Endothelial cell of umbilical vein (primary cell): ENCODE results near the gene CFAP73. TPM values are rescaled to one million over a fixed set of nuclear protein-coding genes. Genes with fewer than 3 reads are reported as not detected.

ENCODE experiments used
- BruUV-seq: library from RNA; stranded (reverse); fragments of 400-500 nt; replicated peaks from 2 replicates; lab custom pipeline; 2021; lab: Mats Ljungman, UMichigan
- CTCF ChIA-PET: fragments of 300-600, 350-600 bp; sonication (Branson Sonifier 250); formaldehyde crosslinking; loops from one replicate; lab custom pipeline; 2021; ENCODE audit warnings: antibody characterized with exemption, inconsistent platforms; lab: Charles Lee
- POLR2A ChIA-PET: fragments of 300-600, 350-600 bp; sonication (Branson Sonifier 250); formaldehyde crosslinking; loops from one replicate; lab custom pipeline; 2021; ENCODE audit warnings: antibody characterized with exemption, inconsistent platforms; lab: Charles Lee
- DNase-seq: peaks from one replicate; pipeline ENCODE4 v3.0.0-alpha.2; 2011; ENCODE audit warnings: low read depth, low spot score
- FAIRE-seq: peaks from 2 replicates; lab custom pipeline; 2011; peaks lifted over from hg19 to GRCh38; lab: Jason Lieb, UNC
- H2AFZ ChIP-seq: 2 replicates; pipeline ENCODE4 v1.6.0; 2012; ENCODE audit warnings: low read depth, low read length, control low read depth, inconsistent platforms
- H3K27ac ChIP-seq: 2 replicates; pipeline ENCODE4 v1.5.1; 2011; ENCODE audit warnings: low read depth, mild to moderate bottlenecking, control low read depth, low read length, moderate library complexity; ENCODE audit not compliant: insufficient read depth
- H3K27me3 ChIP-seq, 2 experiments: 2 replicates each; pipeline versions ENCODE4 v1.6.0 to v1.6.1; 2011; ENCODE audit warnings: low read length in 2 of 2, mixed read lengths in 1 of 2; ENCODE audit not compliant: control insufficient read depth in 2 of 2, insufficient read depth in 2 of 2
- H3K36me3 ChIP-seq, 2 experiments: 2 replicates in 1 of 2; 3 replicates in 1 of 2; pipeline ENCODE4 v1.5.1; 2011; ENCODE audit warnings: low read length in 2 of 2, mild to moderate bottlenecking in 1 of 2, moderate library complexity in 1 of 2; ENCODE audit not compliant: control insufficient read depth in 2 of 2, insufficient read depth in 2 of 2; ENCODE audit errors: extremely low read depth in 1 of 2
- H3K4me1 ChIP-seq: 3 replicates; pipeline ENCODE4 v1.5.1; 2011; ENCODE audit warnings: mild to moderate bottlenecking, low read length; ENCODE audit not compliant: control insufficient read depth, insufficient read depth; ENCODE audit errors: extremely low read depth
- H3K4me2 ChIP-seq: 2 replicates; pipeline ENCODE4 v1.6.1; 2011; ENCODE audit warnings: low read length, control low read depth, mixed read lengths; ENCODE audit not compliant: insufficient read depth
- H3K4me3 ChIP-seq, 3 experiments: fragments of 200-600 bp in 1 of 3; sonication (generic), shearing (Covaris generic) in 1 of 3; replicated peaks in 1 of 3; 2 replicates each; pipeline ENCODE4 v1.5.1; 2011 to 2016; ENCODE audit warnings: control low read depth in 3 of 3, low read length in 3 of 3, mild to moderate bottlenecking in 2 of 3, inconsistent platforms in 1 of 3, low read depth in 1 of 3, moderate library complexity in 1 of 3; ENCODE audit not compliant: insufficient read depth in 1 of 3
- H3K79me2 ChIP-seq: 2 replicates; pipeline ENCODE4 v1.6.0; 2012; ENCODE audit warnings: low read length, inconsistent platforms; ENCODE audit not compliant: control insufficient read depth, insufficient read depth
- H3K9ac ChIP-seq: replicated peaks from 2 replicates; pipeline ENCODE3; 2011; ENCODE audit warnings: low read length, control low read depth; ENCODE audit not compliant: insufficient read depth; ENCODE audit errors: extremely low read depth
- H3K9me1 ChIP-seq: replicated peaks from 3 replicates; pipeline ENCODE4 v1.6.0; 2011; ENCODE audit warnings: mild to moderate bottlenecking, low read length; ENCODE audit not compliant: control insufficient read depth, insufficient read depth; ENCODE audit errors: extremely low read depth
- H3K9me3 ChIP-seq: replicated peaks from 2 replicates; pipeline ENCODE4 v1.5.1; 2012; ENCODE audit warnings: low read length, inconsistent platforms; ENCODE audit not compliant: control insufficient read depth, insufficient read depth
- H4K20me1 ChIP-seq: replicated peaks from 2 replicates; pipeline ENCODE3; 2011; ENCODE audit warnings: mild to moderate bottlenecking, low read length; ENCODE audit not compliant: control insufficient read depth, insufficient read depth; ENCODE audit errors: extremely low read depth
- EZH2 ChIP-seq: IDR thresholded peaks from 2 replicates; pipeline ENCODE4 v1.6.1; 2012; ENCODE audit warnings: borderline replicate concordance, low read depth, mild to moderate bottlenecking, moderate library complexity, low read length, inconsistent platforms; ENCODE audit not compliant: severe bottlenecking
- FOS ChIP-seq: IDR thresholded peaks from 2 replicates; pipeline ENCODE4 v1.6.1; 2011; ENCODE audit warnings: mild to moderate bottlenecking, low read length, moderate library complexity, borderline replicate concordance; ENCODE audit not compliant: insufficient read depth
- GATA2 ChIP-seq: IDR thresholded peaks from 2 replicates; pipeline ENCODE4 v1.7.0; 2011; ENCODE audit warnings: low read depth, mild to moderate bottlenecking, moderate library complexity, mixed read lengths, low read length; ENCODE audit not compliant: insufficient read length, insufficient read depth
- JUN ChIP-seq: IDR thresholded peaks from 2 replicates; pipeline ENCODE4 v1.6.1; 2011; ENCODE audit warnings: borderline replicate concordance, low read depth; ENCODE audit not compliant: insufficient read length, insufficient read depth
- MYC ChIP-seq: IDR thresholded peaks from one replicate; pipeline ENCODE4 v1.6.1; 2011; ENCODE audit warnings: mild to moderate bottlenecking, low read depth, low read length
- POLR2A ChIP-seq: IDR thresholded peaks from 2 replicates; pipeline ENCODE4 v1.6.1; 2012; ENCODE audit warnings: low read depth, mild to moderate bottlenecking, control low read depth, low read length
- POLR2AphosphoS5 ChIP-seq: IDR thresholded peaks from 2 replicates; pipeline ENCODE4 v1.6.1; 2012; ENCODE audit warnings: low read depth, mild to moderate bottlenecking, control low read depth, low read length, moderate library complexity; ENCODE audit not compliant: insufficient read depth
- dilution Hi-C: fragments of 300-500 bp; cut with MboI; formaldehyde crosslinking; loops from one replicate; pipeline ENCODE4 v1.15.0; 2019; ENCODE audit warnings: low sequenced_read_pairs; ENCODE audit not compliant: extremely low pct_ligation_motif_present
- intact Hi-C: fragments of 100-400 bp; cut with micrococcal nuclease; formaldehyde crosslinking; loops from one replicate; pipeline ENCODE4 v1.10.0; 2022
- polyA plus RNA-seq, 4 experiments: library from polyadenylated mRNA; depleted of rRNA in 3 of 4; stranded (reverse) in 3 of 4; unstranded in 1 of 4; fragments of >200 nt; gene quantifications; 2 replicates each; pipeline versions ENCODE4 v1.2.1 to v1.2.3, GENCODE V29; 2011 to 2012; ENCODE audit warnings: missing spikeins in 1 of 4
- total RNA-seq: library from RNA; stranded (reverse); gene quantifications from 2 replicates; pipeline ENCODE4 v1.2.3, GENCODE V29; 2021
- TF ChIP-seq, protein P1 (sequence below): IDR thresholded peaks from 2 replicates; pipeline ENCODE4 v1.6.1; 2011; ENCODE audit not compliant: insufficient read depth, insufficient read length
- TF ChIP-seq, protein P2 (sequence below), 2 donors: IDR thresholded peaks; 1 replicate in 1 of 2; 2 replicates in 1 of 2; pipeline ENCODE4 v1.5.1; 2011; ENCODE audit warnings: low read length in 2 of 2, mild to moderate bottlenecking in 2 of 2, moderate library complexity in 2 of 2, control low read depth in 1 of 2, inconsistent platforms in 1 of 2, low read depth in 1 of 2; ENCODE audit not compliant: insufficient read depth in 1 of 2; ENCODE audit errors: extremely low read depth in 1 of 2

The CFAP73 gene
- total and polyA plus RNA-seq, 2 donors (not counting 3 experiments of a cell fraction or from before 2014, with no cell fraction given): not detected

DNA sequence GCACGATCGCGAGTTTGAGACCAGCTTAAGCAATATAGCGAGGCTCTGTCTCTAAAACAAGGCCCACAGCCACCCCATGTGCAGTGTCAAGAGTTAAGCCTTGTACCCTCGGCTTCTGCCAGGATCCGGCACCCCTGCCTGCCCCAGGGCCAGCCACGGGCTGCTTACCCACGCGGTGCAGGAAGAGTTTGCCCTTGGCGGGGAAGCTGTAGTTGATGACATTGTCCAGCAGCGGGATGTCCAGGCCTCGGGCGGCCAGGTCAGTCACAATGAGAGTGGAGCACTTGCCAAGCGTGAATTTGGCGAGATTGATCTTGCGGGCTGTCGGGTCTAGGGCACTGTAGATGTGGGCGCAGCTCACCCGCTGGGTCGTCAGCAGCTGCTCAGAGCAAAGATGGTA, 22.7 kb downstream of the CFAP73 start:
- no peak overlapping the region for H3K4me2 ChIP-seq
- H3K9ac ChIP-seq: no peak overlapping the region
- H3K36me3 ChIP-seq: peaks cover 20 to 50% of the 10 kb centered on the region in 2 experiments
- FAIRE-seq (no peak), DNase-seq (no peak)
- H3K4me3 ChIP-seq: no peak overlapping the region
- no peaks in the 10 kb centered on the region for H3K9me1 ChIP-seq
- TF ChIP-seq MYC (no peak), EZH2 (no peak), JUN (no peak), FOS (no peak), GATA2 (no peak), POLR2A (no peak), POLR2AphosphoS5 (no peak)
- TF ChIP-seq, protein P1, sequence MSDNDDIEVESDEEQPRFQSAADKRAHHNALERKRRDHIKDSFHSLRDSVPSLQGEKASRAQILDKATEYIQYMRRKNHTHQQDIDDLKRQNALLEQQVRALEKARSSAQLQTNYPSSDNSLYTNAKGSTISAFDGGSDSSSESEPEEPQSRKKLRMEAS: no peak
- TF ChIP-seq, protein P2, sequence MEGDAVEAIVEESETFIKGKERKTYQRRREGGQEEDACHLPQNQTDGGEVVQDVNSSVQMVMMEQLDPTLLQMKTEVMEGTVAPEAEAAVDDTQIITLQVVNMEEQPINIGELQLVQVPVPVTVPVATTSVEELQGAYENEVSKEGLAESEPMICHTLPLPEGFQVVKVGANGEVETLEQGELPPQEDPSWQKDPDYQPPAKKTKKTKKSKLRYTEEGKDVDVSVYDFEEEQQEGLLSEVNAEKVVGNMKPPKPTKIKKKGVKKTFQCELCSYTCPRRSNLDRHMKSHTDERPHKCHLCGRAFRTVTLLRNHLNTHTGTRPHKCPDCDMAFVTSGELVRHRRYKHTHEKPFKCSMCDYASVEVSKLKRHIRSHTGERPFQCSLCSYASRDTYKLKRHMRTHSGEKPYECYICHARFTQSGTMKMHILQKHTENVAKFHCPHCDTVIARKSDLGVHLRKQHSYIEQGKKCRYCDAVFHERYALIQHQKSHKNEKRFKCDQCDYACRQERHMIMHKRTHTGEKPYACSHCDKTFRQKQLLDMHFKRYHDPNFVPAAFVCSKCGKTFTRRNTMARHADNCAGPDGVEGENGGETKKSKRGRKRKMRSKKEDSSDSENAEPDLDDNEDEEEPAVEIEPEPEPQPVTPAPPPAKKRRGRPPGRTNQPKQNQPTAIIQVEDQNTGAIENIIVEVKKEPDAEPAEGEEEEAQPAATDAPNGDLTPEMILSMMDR (IDR thresholded peaks at IDR 0.05; ENCODE audit: extremely low read depth in 1 of 2, insufficient read depth in 1 of 2, low read depth in 1 of 2, low read length in 2 of 2): no peak
- CTCF ChIA-PET: interaction anchor here (6.4 kb wide), 1 partner anchor 179 kb away, joined by 83 read pairs; no protein-coding TSS in a partner anchor
- H2AFZ ChIP-seq: no peak overlapping the region
- H3K9me3 ChIP-seq: no peaks in the 10 kb centered on the region
- no peaks in the 10 kb centered on the region for H4K20me1 ChIP-seq
- dilution Hi-C loops (no loop called here), intact Hi-C loops (no loop called here)
- POLR2A ChIA-PET: no interaction called here
- no peaks in the 10 kb centered on the region for H3K4me1 ChIP-seq
- BruUV-seq: no TSS peak
- H3K27ac ChIP-seq: no peak overlapping the region
- no peaks in the 10 kb centered on the region for H3K27me3 ChIP-seq
- H3K79me2 ChIP-seq: no peaks in the 10 kb centered on the region
